Neuronal stem cell (in vitro differentiated cells): ENCODE data around the gene SMPD2.

Experiments
- DNase-seq: peaks from one replicate; pipeline ENCODE4 v3.0.0-alpha.2; 2013; ENCODE audit warnings: low spot score
- H2AFZ ChIP-seq: one replicate; pipeline ENCODE4 v1.6.1; 2013; ENCODE audit warnings: mild to moderate bottlenecking, low read length, inconsistent platforms
- H2AK5ac ChIP-seq: 2 replicates; pipeline ENCODE4 v1.6.1; 2013; ENCODE audit warnings: low read depth, mild to moderate bottlenecking, inconsistent platforms, low read length, moderate library complexity, mixed read lengths
- H2BK120ac ChIP-seq: 2 replicates; pipeline ENCODE4 v1.6.1; 2013; ENCODE audit warnings: low read depth, mild to moderate bottlenecking, inconsistent platforms, low read length, moderate library complexity, mixed read lengths
- H2BK12ac ChIP-seq: one replicate; pipeline ENCODE4 v1.6.1; 2013; ENCODE audit warnings: low read length, inconsistent platforms
- H2BK15ac ChIP-seq: 2 replicates; pipeline ENCODE4 v1.6.1; 2013; ENCODE audit warnings: mild to moderate bottlenecking, low read length, inconsistent platforms, mixed read lengths
- H2BK5ac ChIP-seq: one replicate; pipeline ENCODE4 v1.6.1; 2013; ENCODE audit warnings: inconsistent platforms, mild to moderate bottlenecking, low read length, moderate library complexity
- H3K14ac ChIP-seq: one replicate; pipeline ENCODE4 v1.6.1; 2013; ENCODE audit warnings: low read length, inconsistent platforms
- H3K18ac ChIP-seq: 2 replicates; pipeline ENCODE4 v1.6.1; 2013; ENCODE audit warnings: low read length, inconsistent platforms
- H3K23ac ChIP-seq: 2 replicates; pipeline ENCODE4 v1.6.1; 2013; ENCODE audit warnings: low read depth, mild to moderate bottlenecking, mixed read lengths, low read length, inconsistent platforms; ENCODE audit not compliant: poor library complexity
- H3K27ac ChIP-seq: replicated peaks from 3 replicates; pipeline ENCODE4 v1.5.1; 2013; ENCODE audit warnings: low read length, inconsistent platforms
- H3K27me3 ChIP-seq, 3 experiments: 2 replicates each; pipeline ENCODE4 v1.6.1; 2013; ENCODE audit warnings: low read length in 3 of 3, mild to moderate bottlenecking in 2 of 3, inconsistent platforms in 1 of 3, low read depth in 1 of 3, mixed read lengths in 1 of 3, moderate library complexity in 1 of 3; ENCODE audit not compliant: control insufficient read depth in 3 of 3, insufficient read depth in 3 of 3
- H3K36me3 ChIP-seq, 2 donors: replicated peaks in 1 of 2; 2 replicates each; pipeline ENCODE4 v1.6.1; 2013; ENCODE audit warnings: low read length in 2 of 2; ENCODE audit not compliant: control insufficient read depth in 2 of 2, insufficient read depth in 2 of 2
- H3K4ac ChIP-seq: 2 replicates; pipeline ENCODE4 v1.6.1; 2013; ENCODE audit warnings: inconsistent platforms, mild to moderate bottlenecking, low read length, moderate library complexity
- H3K4me1 ChIP-seq, 2 donors: 1 replicate in 1 of 2; 2 replicates in 1 of 2; pipeline ENCODE4 v1.6.1; 2013; ENCODE audit warnings: low read length in 2 of 2, low read depth in 1 of 2; ENCODE audit not compliant: control insufficient read depth in 2 of 2, insufficient read depth in 1 of 2
- H3K4me2 ChIP-seq: one replicate; pipeline ENCODE4 v1.6.1; 2013; ENCODE audit warnings: mild to moderate bottlenecking, low read length, inconsistent platforms; ENCODE audit not compliant: insufficient read depth, poor library complexity, severe bottlenecking
- H3K4me3 ChIP-seq, 2 donors: 2 replicates each; pipeline ENCODE4 v1.5.1; 2013; ENCODE audit warnings: low read length in 2 of 2, mild to moderate bottlenecking in 2 of 2, inconsistent platforms in 1 of 2, moderate library complexity in 1 of 2
- H3K79me1 ChIP-seq: one replicate; pipeline ENCODE4 v1.6.1; 2013; ENCODE audit warnings: low read depth, mild to moderate bottlenecking, inconsistent platforms, low read length, moderate library complexity
- H3K9ac ChIP-seq: one replicate; pipeline ENCODE4 v1.6.1; 2013; ENCODE audit warnings: mild to moderate bottlenecking, low read depth, low read length, inconsistent platforms; ENCODE audit not compliant: poor library complexity
- H3K9me3 ChIP-seq, 2 donors: replicated peaks in 1 of 2; 2 replicates each; pipeline versions ENCODE3 to v1.6.1; 2013; ENCODE audit warnings: low read length in 2 of 2, mild to moderate bottlenecking in 2 of 2, inconsistent platforms in 1 of 2, low read depth in 1 of 2, mixed read lengths in 1 of 2, moderate library complexity in 1 of 2; ENCODE audit not compliant: control insufficient read depth in 2 of 2, insufficient read depth in 1 of 2
- H4K8ac ChIP-seq: one replicate; pipeline ENCODE4 v1.6.1; 2013; ENCODE audit warnings: low read depth, mild to moderate bottlenecking, inconsistent platforms, low read length, moderate library complexity
- H4K91ac ChIP-seq: one replicate; pipeline ENCODE4 v1.6.1; 2013; ENCODE audit warnings: low read length, low read depth, mild to moderate bottlenecking, inconsistent platforms; ENCODE audit not compliant: poor library complexity
- WGBS, 2 donors: extraction: QIAGEN DNeasy Blood & Tissue Kit; methylation state at CpG; one replicate each; pipeline ENCODE4 v1.1.7; 2013; ENCODE audit warnings: missing lambda C conversion rate in 2 of 2, mixed read lengths in 1 of 2; ENCODE audit not compliant: insufficient read length in 2 of 2, insufficient replicate concordance in 1 of 2; ENCODE audit errors: extremely low coverage in 2 of 2; 5-methylcytosine and 5-hydroxymethylcytosine counted together

SMPD2 gene

DNA sequence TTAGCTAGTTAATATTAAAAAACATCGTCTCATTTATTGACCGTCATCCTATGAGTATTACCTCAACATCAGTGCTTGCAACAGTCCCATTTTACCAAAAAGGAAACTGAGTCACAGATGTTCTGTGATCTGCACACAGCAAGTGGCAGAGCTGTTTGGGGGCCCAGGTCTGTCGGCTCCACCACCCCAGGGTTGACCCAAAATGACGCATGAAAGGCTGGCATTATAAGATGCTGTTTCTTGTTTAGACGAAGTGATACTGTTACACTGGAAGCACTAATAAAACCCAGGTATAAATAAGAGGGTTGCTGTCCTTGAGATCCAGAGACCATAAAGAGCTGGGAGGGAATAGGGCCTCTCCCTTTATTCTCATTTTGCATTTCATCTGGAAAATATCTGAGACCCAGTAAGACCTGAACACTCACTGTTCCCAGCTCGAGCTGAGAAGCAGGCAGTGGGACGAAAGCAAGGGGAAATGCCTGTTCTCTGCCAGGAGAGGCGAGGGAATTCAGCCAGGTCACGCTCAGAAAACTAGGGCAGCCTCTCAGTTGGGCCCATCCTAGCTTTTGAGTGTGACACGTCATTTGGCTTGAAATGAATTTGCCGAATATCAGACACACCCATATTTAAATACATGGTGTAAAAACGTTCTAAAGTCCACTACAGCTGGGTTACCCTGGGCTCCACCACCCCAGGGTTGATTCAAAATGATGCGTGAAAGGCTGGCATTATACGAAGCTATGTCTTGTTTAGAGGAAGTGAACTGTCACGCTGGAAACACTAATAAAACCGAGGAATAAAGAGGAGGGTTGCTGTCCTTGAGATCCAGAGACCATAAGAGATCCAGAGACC is 16.4 kb downstream of the SMPD2 start:
- no peak overlapping the region for H3K27ac ChIP-seq

DNA sequence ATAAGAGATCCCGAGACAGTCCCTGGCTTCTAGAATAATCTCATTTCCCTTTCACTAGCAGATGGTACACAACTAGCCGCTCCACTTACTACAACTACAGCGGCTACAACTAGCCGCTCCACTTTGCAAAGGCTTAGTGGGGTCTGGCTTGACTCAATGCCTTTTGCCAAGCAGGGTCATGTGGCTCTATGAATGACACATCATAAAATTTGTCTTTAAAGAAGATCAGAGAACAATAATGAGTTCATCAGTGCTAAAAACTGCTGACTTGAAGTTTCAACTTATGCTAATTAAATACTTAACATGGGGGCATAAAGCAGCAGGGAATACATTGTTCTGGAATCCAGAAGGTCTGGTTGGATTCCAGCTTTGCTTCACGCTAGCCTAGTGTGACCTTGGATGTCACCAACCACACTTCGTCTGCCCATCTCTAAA is 17.1 kb downstream of the SMPD2 start:
- Histone ChIP-seq H2BK5ac (no peak overlapping the region), H3K27me3 (no peaks in the 10 kb centered on the region), H3K4me1 (peaks cover 8 to 16% of the 10 kb centered on the region in 2 donors), H4K8ac (no peak overlapping the region), H3K23ac (no peak overlapping the region), H3K4me3 (no peak overlapping the region), H3K18ac (no peak overlapping the region), H2AK5ac (no peak overlapping the region), H3K79me1 (peaks cover 9% of the 10 kb centered on the region), H3K36me3 (peaks cover 5 to 23% of the 10 kb centered on the region in 2 donors), H3K27ac (no peak overlapping the region), H2AFZ (no peak overlapping the region), H3K14ac (no peak overlapping the region), H2BK15ac (no peak overlapping the region), H3K9me3 (peaks cover 0 to 3% of the 10 kb centered on the region in 2 donors), H3K9ac (no peak overlapping the region), H3K4ac (no peak overlapping the region), H2BK120ac (no peak overlapping the region), H3K4me2 (no peak overlapping the region), H2BK12ac (no peak overlapping the region), H4K91ac (no peak overlapping the region)
- WGBS, 2 donors = no CpG with 5 or more reads among the region's 6 CpGs
- DNase-seq = no peak

More for the DNA sequence above, 16.4 kb downstream of the SMPD2 start:
- Histone ChIP-seq H2BK12ac (no peak overlapping the region), H3K36me3 (peaks cover 8 to 23% of the 10 kb centered on the region in 2 donors), H3K9ac (no peak overlapping the region), H3K23ac (no peak overlapping the region), H4K8ac (no peak overlapping the region), H2AK5ac (no peak overlapping the region), H3K14ac (no peak overlapping the region), H3K4me1 (peaks cover 8 to 16% of the 10 kb centered on the region in 2 donors), H3K79me1 (peaks cover 9% of the 10 kb centered on the region), H4K91ac (no peak overlapping the region), H3K18ac (no peak overlapping the region), H2BK5ac (no peak overlapping the region), H2AFZ (no peak overlapping the region), H3K9me3 (peaks cover 0 to 3% of the 10 kb centered on the region in 2 donors), H3K4ac (no peak overlapping the region), H3K27me3 (no peaks in the 10 kb centered on the region), H3K4me2 (peak overlapping the region; percentile 81), H2BK15ac (no peak overlapping the region), H3K4me3 (peak overlapping the region in 1 of 2 donors; percentile 96), H2BK120ac (no peak overlapping the region)
- no CpG with 5 or more reads among the region's 16 CpGs for WGBS, 2 donors
- DNase-seq = no peak

DNA sequence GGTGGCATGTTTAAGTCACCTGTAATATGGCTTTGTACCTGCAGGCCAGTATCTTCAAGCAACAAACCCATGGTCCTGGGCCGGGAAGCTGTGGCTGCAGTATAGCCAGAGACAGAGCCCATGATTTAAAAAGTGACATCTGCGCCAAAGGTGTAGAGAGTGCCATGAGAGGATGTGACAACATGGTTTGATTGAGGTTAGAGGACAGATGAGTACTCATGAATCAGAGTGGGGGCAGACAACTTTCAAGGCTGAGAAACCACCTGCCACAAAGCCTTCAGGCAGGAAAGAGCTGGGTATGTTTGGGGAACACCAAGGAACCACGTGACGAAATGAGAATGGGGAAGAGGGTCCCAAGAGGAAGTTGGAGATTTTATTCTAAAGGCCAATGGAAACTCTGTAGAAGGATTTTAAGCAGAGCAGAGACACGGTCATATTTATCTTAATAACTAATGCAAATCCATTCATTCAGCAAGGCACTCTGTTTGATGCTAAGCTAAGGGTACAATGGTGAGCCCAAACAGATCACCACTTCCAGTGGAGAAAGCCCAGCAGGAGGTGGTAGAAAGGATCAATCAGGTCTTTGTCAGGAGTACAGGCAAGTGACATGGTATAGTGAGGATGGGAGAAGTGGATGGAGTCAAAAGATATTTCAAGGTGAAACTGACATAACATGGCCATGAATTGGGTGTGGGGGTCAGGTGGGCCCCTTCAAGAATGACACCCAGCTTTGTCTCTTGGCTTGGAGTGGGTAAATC is 18.4 kb downstream of the SMPD2 start:
- peaks cover 8 to 13% of the 10 kb centered on the region in 2 donors for H3K4me1 ChIP-seq
- H3K9ac ChIP-seq = no peak overlapping the region
- H3K18ac ChIP-seq = no peak overlapping the region
- H3K23ac ChIP-seq = no peak overlapping the region
- H2BK12ac ChIP-seq = no peak overlapping the region
- no peak for DNase-seq
- H3K4me2 ChIP-seq = no peak overlapping the region
- H2BK5ac ChIP-seq = no peak overlapping the region
- H2AFZ ChIP-seq = no peak overlapping the region
- no CpG with 5 or more reads among the region's 5 CpGs for WGBS, 2 donors
- H4K91ac ChIP-seq = no peak overlapping the region
- H2BK120ac ChIP-seq = no peak overlapping the region
- H3K4ac ChIP-seq = no peak overlapping the region
- H4K8ac ChIP-seq = no peak overlapping the region
- peaks cover 2% of the 10 kb centered on the region for H3K79me1 ChIP-seq
- no peak overlapping the region for H3K27ac ChIP-seq
- H2BK15ac ChIP-seq = no peak overlapping the region
- no peak overlapping the region for H3K14ac ChIP-seq
- H2AK5ac ChIP-seq = no peak overlapping the region
- peaks cover 2 to 29% of the 10 kb centered on the region in 2 donors for H3K36me3 ChIP-seq
- no peak overlapping the region for H3K4me3 ChIP-seq
- H3K9me3 ChIP-seq = peaks cover 0 to 3% of the 10 kb centered on the region in 2 donors
- no peaks in the 10 kb centered on the region for H3K27me3 ChIP-seq
